Heart right ventricle (tissue), 16 donors: Measurements from ENCODE around the gene FLOT1. TPM values are rescaled to one million over a fixed set of nuclear protein-coding genes. Genes with fewer than 3 reads are reported as not detected.

Experiments
- ATAC-seq, 8 donors: fragments of 200-7000 bp; cut with Tn5 transposase; one replicate each; pipeline ENCODE4 v1.9.1; 2020; ENCODE audit warnings: mild to moderate bottlenecking in 8 of 8, moderate library complexity in 8 of 8, moderate number of reproducible peaks in 1 of 8
- DNase-seq, 2 donors: peaks; one replicate each; pipeline ENCODE4 v3.0.0-alpha.2; 2020
- H3K27ac ChIP-seq, 10 donors: fragments of 200-600 bp; sonication (generic) in 2 of 10; one replicate each; pipeline versions ENCODE4 v1.5.0 to v1.8.0; 2020 to 2022; ENCODE audit warnings: mild to moderate bottlenecking in 3 of 10
- H3K27me3 ChIP-seq, 7 donors: fragments of 200-600 bp; one replicate each; pipeline ENCODE4 v1.8.0; 2021 to 2022; ENCODE audit warnings: mild to moderate bottlenecking in 2 of 7
- H3K36me3 ChIP-seq, 9 donors: fragments of 200-600 bp; sonication (generic) in 1 of 9; one replicate each; pipeline versions ENCODE4 v1.5.0 to v1.8.0; 2020 to 2022; ENCODE audit warnings: mild to moderate bottlenecking in 2 of 9
- H3K4me1 ChIP-seq, 9 donors: fragments of 200-600 bp; sonication (generic) in 1 of 9; one replicate each; pipeline versions ENCODE4 v1.5.0 to v1.8.0; 2020 to 2022; ENCODE audit warnings: mild to moderate bottlenecking in 4 of 9
- H3K4me3 ChIP-seq, 10 donors: fragments of 200-600 bp; sonication (generic) in 2 of 10; one replicate each; pipeline versions ENCODE4 v1.5.0 to v1.8.0; 2020 to 2022; ENCODE audit warnings: mild to moderate bottlenecking in 7 of 10, moderate library complexity in 2 of 10
- H3K9me3 ChIP-seq, 11 donors: fragments of 200-600 bp in 10 of 11; sonication (generic) in 2 of 11; one replicate each; pipeline versions ENCODE4 v1.5.0 to v1.8.0; 2013 to 2022; ENCODE audit warnings: mild to moderate bottlenecking in 2 of 11, control low read depth in 1 of 11, moderate library complexity in 1 of 11
- CTCF ChIP-seq, 9 donors: fragments of 200-600 bp; sonication (generic) in 2 of 9; IDR thresholded peaks; one replicate each; pipeline versions ENCODE4 v1.5.0 to v1.8.0; 2021 to 2022; ENCODE audit warnings: antibody characterized with exemption in 9 of 9, mild to moderate bottlenecking in 5 of 9, moderate library complexity in 1 of 9
- WGBS, 2 donors: extraction: QIAGEN DNeasy Blood & Tissue Kit; methylation state at CpG; one replicate each; pipeline ENCODE4 v1.1.7; 2013; ENCODE audit warnings: inconsistent platforms in 1 of 2; 5-methylcytosine and 5-hydroxymethylcytosine counted together
- intact Hi-C, 10 donors: fragments of 100-400 bp; cut with DNase I; formaldehyde crosslinking; loops; one replicate each; pipeline versions ENCODE4 v1.11.1 to v1.14.2; 2022
- polyA plus RNA-seq, 2 donors: library from polyadenylated mRNA; stranded (reverse); fragments of 200-250 nt; gene quantifications; one replicate each; pipeline ENCODE4 v1.2.3, GENCODE V29; 2013
- total RNA-seq, 10 donors: library from RNA; stranded (reverse); fragmentation: NEBNext Ultra II Directional in 3 of 10; extraction: Animal tissue kit (Norgen Biotek cat#: 25700) in 3 of 10; gene quantifications; one replicate each; pipeline versions ENCODE4 v1.2.1 to v1.2.4, GENCODE V29; 2021 to 2023
- donor health status: Arrhythmogenic right ventricular cardiomyopathy.
- donor health status: ischemic (EF 13 %, LVEDD 7.1; RV severe dilation, severe dysfunction).
- donor health status: healthy with polysubstance abuse.
- donor health status: DM: no; HTN: yes; CAD: no.
- donor health status: DM: no; HTN: no; CAD: no.
- donor health status: ischemic (EF 25% LVEDD 6.9; RV normal size, moderate dysfunction).
- donor health status: ischemic (EF 25% LVEDD 5.7; RV mildly dilated, moderate dysfunction).
- donor health status: healthy.
- donor health status: DM: yes; HTN: yes; CAD: no.
- donor health status: Ischemic cardiomyopathy.
- donor health status: ischemic (EF 35%, LVEDD 5.7; RV mildly dilated, moderate dysfunction).
- donor health status: nonischemic (EF 11% LVEDD 7.7; RV severe dilation, severe dysfunction).
- donor health status: DM: yes; HTN: yes; CAD: no.
- donor health status: PGD.
- donor health status: ischemic (EF 29% LVEDD 5.4; RV normal size, mild dysfunction).
- donor health status: nonischemic (EF 23%, LVEDD 6.1; RV moderate dilation, normal function).

FLOT1 gene
- total and polyA plus RNA-seq, 12 donors, result 158 to 317 (median 190) TPM

GRCh38 chr6:30683980-30684338 is 58.5 kb downstream of the FLOT1 start:
- DNase-seq (no peak), ATAC-seq (no peak)
- H3K36me3 ChIP-seq, result peaks cover 0 to 35% (median 3%) of the 10 kb centered on the region in 9 donors
- peak overlapping the region; percentile 44 to 90 (median 80) for H3K4me3 ChIP-seq
- no peaks in the 10 kb centered on the region for H3K27me3 ChIP-seq
- TF ChIP-seq CTCF (IDR thresholded peaks at IDR 0.05), result no peak
- no peaks in the 10 kb centered on the region for H3K9me3 ChIP-seq
- peak overlapping the region; percentile 94 to 100 (median 98) for H3K27ac ChIP-seq
- intact Hi-C loops, result loop anchor here in 3 of 10 donors (5.0 to 10.0 kb wide), 3 partner anchors 138 to 201 kb away; partner anchors contain the start of gene DDR1 (in 1 of the 3)
- peaks cover 21 to 88% (median 66%) of the 10 kb centered on the region in 9 donors for H3K4me1 ChIP-seq
- 29 to 32% methylated on average over 2 of the region's 2 CpGs for WGBS, 2 donors

DNA sequence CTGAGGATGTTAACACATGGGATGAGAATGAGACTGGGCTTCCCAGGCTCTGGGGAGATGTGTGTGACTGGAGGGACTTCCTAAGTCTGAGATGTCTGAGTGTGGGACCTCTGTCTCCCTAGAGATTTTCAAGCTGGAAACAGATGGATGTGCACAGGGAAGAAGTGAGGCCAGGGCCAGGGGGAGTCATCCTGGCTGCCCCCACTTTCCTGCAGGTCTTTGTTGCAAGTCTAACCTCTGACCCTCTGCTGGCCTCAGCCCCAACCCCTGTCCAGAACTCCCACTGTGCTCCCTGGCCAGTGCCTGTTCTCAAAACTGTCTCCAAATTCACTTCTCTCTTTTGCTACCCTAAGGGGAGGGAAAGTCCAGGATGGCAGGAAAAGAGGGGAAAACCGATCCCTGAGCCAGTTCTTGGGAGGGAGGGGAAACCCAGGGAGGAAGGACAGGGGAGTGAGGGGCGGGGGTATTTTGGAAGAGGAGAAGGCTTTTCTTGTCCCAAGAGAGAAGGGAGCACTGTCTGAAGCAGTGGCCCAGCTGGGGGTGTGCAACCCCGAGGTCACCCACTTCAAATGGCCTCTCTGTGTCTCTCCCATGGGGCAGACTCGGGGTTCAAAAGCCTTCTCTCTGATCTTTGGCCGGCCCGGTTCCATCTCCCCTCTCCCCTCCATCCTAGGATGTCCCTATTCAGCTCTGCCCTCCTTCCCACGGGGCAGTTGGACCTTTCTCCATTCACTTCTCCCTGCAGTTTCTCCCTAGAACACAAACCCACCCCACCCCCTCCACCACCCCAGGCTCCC is 59.1 kb downstream of the FLOT1 start:
- H3K27ac ChIP-seq, result peak overlapping the region; percentile 94 to 100 (median 98)
- no peaks in the 10 kb centered on the region for H3K9me3 ChIP-seq
- 17 to 44% methylated on average over 7 of the region's 7 CpGs for WGBS, 2 donors
- peaks cover 0 to 41% (median 9%) of the 10 kb centered on the region in 9 donors for H3K36me3 ChIP-seq
- no peak for ATAC-seq
- H3K4me1 ChIP-seq, result peaks cover 21 to 88% (median 64%) of the 10 kb centered on the region in 9 donors
- TF ChIP-seq CTCF (IDR thresholded peaks at IDR 0.05), result no peak
- H3K4me3 ChIP-seq, result peak overlapping the region; percentile 44 to 90 (median 80)
- intact Hi-C loops, result loop anchor here in 3 of 10 donors (5.0 to 10.0 kb wide), 3 partner anchors 139 to 201 kb away; partner anchors contain the start of gene DDR1 (in 1 of the 3)
- peak; percentile 48 to 55 for DNase-seq
- no peaks in the 10 kb centered on the region for H3K27me3 ChIP-seq

GRCh38 chr6:30682143-30683117 is 60.1 kb downstream of the FLOT1 start:
- DNase-seq, result peak; percentile 82 to 87
- peaks cover 0 to 51% (median 17%) of the 10 kb centered on the region in 9 donors for H3K36me3 ChIP-seq
- H3K4me3 ChIP-seq, result peak overlapping the region; percentile 44 to 90 (median 80)
- no peaks in the 10 kb centered on the region for H3K27me3 ChIP-seq
- WGBS, 2 donors, result 12 to 24% methylated on average over 11 of the region's 11 CpGs
- H3K27ac ChIP-seq, result peak overlapping the region; percentile 94 to 100 (median 98)
- ATAC-seq, result peak; percentile 19 to 64 (median 41)
- H3K4me1 ChIP-seq, result peaks cover 21 to 78% (median 54%) of the 10 kb centered on the region in 9 donors
- TF ChIP-seq CTCF (IDR thresholded peaks at IDR 0.05), result no peak
- intact Hi-C loops, result loop anchor here in 3 of 10 donors (5.0 to 10.0 kb wide), 3 partner anchors 140 to 202 kb away; partner anchors contain the start of gene DDR1 (in 1 of the 3)
- H3K9me3 ChIP-seq, result no peaks in the 10 kb centered on the region

DNA sequence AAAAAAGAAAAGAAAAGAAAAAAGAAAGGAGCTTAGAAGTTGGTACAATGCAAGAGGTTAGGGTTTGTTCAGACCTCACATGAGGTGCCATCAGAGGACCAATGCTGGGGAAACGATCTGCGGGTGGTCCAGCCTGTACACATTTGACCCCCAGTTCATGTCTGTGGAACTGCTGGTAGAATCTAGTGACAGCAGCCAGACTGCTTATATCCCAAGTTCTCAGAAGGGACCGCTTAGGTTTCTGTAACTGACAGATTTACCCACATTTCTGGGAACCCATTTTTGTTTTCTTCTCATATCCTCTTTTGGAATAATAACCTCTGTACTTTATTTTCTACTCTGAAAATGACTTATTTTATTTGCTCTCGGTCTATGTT is 60.7 kb downstream of the FLOT1 start:
- no peak for TF ChIP-seq CTCF (IDR thresholded peaks at IDR 0.05)
- Histone ChIP-seq H3K36me3 (peaks cover 0 to 57% (median 24%) of the 10 kb centered on the region in 9 donors), H3K27ac (peak overlapping the region; percentile 94 to 100 (median 98)), H3K4me3 (peak overlapping the region in 9 of 10 donors; percentile 8 to 87 (median 75)), H3K4me1 (peaks cover 21 to 78% (median 54%) of the 10 kb centered on the region in 9 donors), H3K9me3 (no peaks in the 10 kb centered on the region), H3K27me3 (no peaks in the 10 kb centered on the region)
- no peak for DNase-seq
- WGBS, 2 donors, result 50 to 54% methylated on average over 4 of the region's 4 CpGs
- intact Hi-C loops, result loop anchor here in 4 of 10 donors (2.0 to 10.0 kb wide), 4 partner anchors 41 to 203 kb away; partner anchors contain the start of gene DDR1 (in 1 of the 4)
- no peak for ATAC-seq
